Esophagus squamous epithelium (tissue), 5 donors: ENCODE data around the gene DOCK2. TPM values are rescaled to one million over a fixed set of nuclear protein-coding genes. Genes with fewer than 3 reads are reported as not detected.

ENCODE experiments used
- DNase-seq: peaks from one replicate; lab custom pipeline; 2025; lab: John Stamatoyannopoulos, UW
- H3K27ac ChIP-seq, 4 donors: fragments of 200-600 bp; sonication (generic); one replicate each; pipeline ENCODE4 v1.5.1; 2016 to 2019; ENCODE audit warnings: mild to moderate bottlenecking in 1 of 4
- H3K27me3 ChIP-seq, 4 donors: fragments of 200-600 bp; sonication (generic); 1 replicate in 3 of 4; 2 replicates in 1 of 4; pipeline versions ENCODE4 v1.5.1 to v1.6.0; 2017 to 2021; ENCODE audit warnings: antibody characterized with exemption in 1 of 4
- H3K36me3 ChIP-seq, 3 donors: fragments of 200-600 bp; sonication (generic); one replicate each; pipeline ENCODE4 v1.5.1; 2016 to 2019
- H3K4me1 ChIP-seq, 3 donors: fragments of 200-600 bp; sonication (generic); one replicate each; pipeline ENCODE4 v1.5.1; 2017 to 2019
- H3K4me3 ChIP-seq, 4 donors: fragments of 200-600 bp; sonication (generic); 1 replicate in 3 of 4; 2 replicates in 1 of 4; pipeline ENCODE4 v1.5.1; 2016 to 2019; ENCODE audit warnings: mild to moderate bottlenecking in 2 of 4, moderate library complexity in 1 of 4
- H3K9me3 ChIP-seq, 3 donors: fragments of 200-600 bp; sonication (generic); one replicate each; pipeline ENCODE4 v1.5.1; 2016 to 2019
- POLR2A ChIP-seq, 4 donors: fragments of 450-650 bp; IDR thresholded peaks; one replicate each; pipeline ENCODE4 v1.6.1; 2017; ENCODE audit warnings: antibody characterized with exemption in 4 of 4, mild to moderate bottlenecking in 4 of 4, moderate library complexity in 3 of 4
- WGBS, 2 donors: methylation state at CpG; one replicate each; pipeline ENCODE4 v1.1.5; 2018; 5-methylcytosine and 5-hydroxymethylcytosine counted together
- intact Hi-C: fragments of 100-400 bp; cut with DNase I; formaldehyde crosslinking; loops from one replicate; pipeline ENCODE4 v1.15.0; 2022
- total RNA-seq, 4 donors: library from RNA; depleted of rRNA; stranded (reverse); fragments of >200 nt; gene quantifications; one replicate each; pipeline ENCODE4 v1.1.0, GENCODE V29; 2016
- TF ChIP-seq, protein P1 (sequence below), 6 experiments: fragments of 450-650 bp in 4 of 6; fragments of 200-600 bp in 2 of 6; sonication (generic) in 2 of 6; IDR thresholded peaks; one replicate each; pipeline ENCODE4 v1.5.1; 2016 to 2019; ENCODE audit warnings: antibody characterized with exemption in 6 of 6, mild to moderate bottlenecking in 4 of 6, moderate library complexity in 4 of 6
- donor health status: DM: yes; HTN: yes; CAD: no.

Gene DOCK2
- total RNA-seq, 4 donors from 2014 or later, result 4.1 to 14.5 (median 10.0) TPM

DNA sequence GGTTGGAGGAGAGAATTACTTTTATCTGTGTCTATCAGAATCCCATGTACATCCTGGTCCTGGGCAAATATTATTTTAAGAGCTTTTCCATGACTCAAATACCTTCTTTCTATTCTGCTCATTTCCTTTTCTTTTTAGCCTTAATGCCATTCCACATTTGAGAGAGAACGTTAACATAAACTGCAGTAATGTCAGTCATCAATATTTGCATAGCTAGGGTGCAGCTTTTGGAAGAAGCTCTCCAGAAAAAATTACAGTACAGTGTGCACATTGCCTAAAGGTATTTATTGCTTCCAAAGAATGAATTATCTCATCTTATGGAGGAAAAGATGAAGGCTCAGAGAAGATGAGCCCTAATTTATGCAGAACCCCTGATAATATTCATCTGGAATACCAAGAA lies 284.9 kb downstream of the DOCK2 start:
- no peak for DNase-seq
- no peaks in the 10 kb centered on the region for H3K36me3 ChIP-seq
- no peaks in the 10 kb centered on the region for H3K27me3 ChIP-seq
- TF ChIP-seq, protein P1, sequence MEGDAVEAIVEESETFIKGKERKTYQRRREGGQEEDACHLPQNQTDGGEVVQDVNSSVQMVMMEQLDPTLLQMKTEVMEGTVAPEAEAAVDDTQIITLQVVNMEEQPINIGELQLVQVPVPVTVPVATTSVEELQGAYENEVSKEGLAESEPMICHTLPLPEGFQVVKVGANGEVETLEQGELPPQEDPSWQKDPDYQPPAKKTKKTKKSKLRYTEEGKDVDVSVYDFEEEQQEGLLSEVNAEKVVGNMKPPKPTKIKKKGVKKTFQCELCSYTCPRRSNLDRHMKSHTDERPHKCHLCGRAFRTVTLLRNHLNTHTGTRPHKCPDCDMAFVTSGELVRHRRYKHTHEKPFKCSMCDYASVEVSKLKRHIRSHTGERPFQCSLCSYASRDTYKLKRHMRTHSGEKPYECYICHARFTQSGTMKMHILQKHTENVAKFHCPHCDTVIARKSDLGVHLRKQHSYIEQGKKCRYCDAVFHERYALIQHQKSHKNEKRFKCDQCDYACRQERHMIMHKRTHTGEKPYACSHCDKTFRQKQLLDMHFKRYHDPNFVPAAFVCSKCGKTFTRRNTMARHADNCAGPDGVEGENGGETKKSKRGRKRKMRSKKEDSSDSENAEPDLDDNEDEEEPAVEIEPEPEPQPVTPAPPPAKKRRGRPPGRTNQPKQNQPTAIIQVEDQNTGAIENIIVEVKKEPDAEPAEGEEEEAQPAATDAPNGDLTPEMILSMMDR (IDR thresholded peaks at IDR 0.05), result no peak
- TF ChIP-seq POLR2A (IDR thresholded peaks at IDR 0.05), result no peak
- H3K27ac ChIP-seq, result no peak overlapping the region
- H3K4me1 ChIP-seq, result no peaks in the 10 kb centered on the region
- no peak overlapping the region for H3K4me3 ChIP-seq
- H3K9me3 ChIP-seq, result no peaks in the 10 kb centered on the region
- WGBS, 2 donors, result 20 to 30% methylated on average over 1 of the region's 1 CpG
- intact Hi-C loops, result no loop called here

DNA sequence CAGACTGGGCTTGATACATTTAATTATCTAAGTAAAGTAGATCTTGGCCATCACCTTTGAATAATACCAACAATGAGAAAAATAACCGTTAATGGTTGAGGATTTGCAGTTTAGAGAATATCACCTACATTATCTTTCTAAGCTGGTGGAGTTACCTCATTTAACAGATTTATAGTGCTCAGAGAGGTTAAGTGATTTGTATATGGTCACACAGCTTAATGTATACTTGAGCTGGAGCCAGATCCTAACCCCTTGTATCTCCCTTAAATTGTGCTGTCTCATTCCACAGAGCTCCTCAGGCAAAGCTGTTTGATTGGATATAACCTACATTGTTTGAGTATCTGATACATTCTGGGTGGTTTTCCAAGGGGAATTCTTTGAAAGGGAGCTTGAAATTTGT lies 285.4 kb downstream of the DOCK2 start:
- H3K36me3 ChIP-seq, result no peaks in the 10 kb centered on the region
- no peak for DNase-seq
- no peaks in the 10 kb centered on the region for H3K27me3 ChIP-seq
- no peak for TF ChIP-seq POLR2A (IDR thresholded peaks at IDR 0.05)
- TF ChIP-seq, protein P1 (IDR thresholded peaks at IDR 0.05), result no peak
- WGBS, 2 donors, result 65 to 83% methylated on average over 1 of the region's 1 CpG
- H3K4me3 ChIP-seq, result no peak overlapping the region
- H3K9me3 ChIP-seq, result no peaks in the 10 kb centered on the region
- H3K4me1 ChIP-seq, result no peaks in the 10 kb centered on the region
- no peak overlapping the region for H3K27ac ChIP-seq
- intact Hi-C loops, result no loop called here

DNA sequence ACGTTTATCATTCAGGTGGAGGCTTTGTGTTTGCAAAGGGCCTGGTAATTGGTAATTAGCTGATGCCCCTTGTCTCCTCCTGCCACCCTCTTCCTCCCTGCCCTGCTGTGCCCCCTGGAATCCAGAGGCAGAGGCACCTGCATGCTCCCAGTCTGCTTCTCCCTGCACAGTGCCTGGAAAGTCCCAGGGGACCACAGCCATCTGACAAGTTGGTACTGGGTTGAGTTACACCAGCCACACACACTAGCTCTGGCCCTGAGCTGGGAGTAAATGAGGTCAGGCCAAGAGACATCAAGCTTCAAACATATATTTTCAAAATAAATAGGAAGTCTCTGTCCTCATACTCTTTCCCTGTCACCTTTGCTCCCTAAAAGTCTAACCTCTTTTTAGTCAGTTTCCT lies 286.9 kb downstream of the DOCK2 start:
- H3K27ac ChIP-seq, result no peak overlapping the region
- no peaks in the 10 kb centered on the region for H3K9me3 ChIP-seq
- no peak for DNase-seq
- H3K4me3 ChIP-seq, result no peak overlapping the region
- H3K27me3 ChIP-seq, result no peaks in the 10 kb centered on the region
- H3K4me1 ChIP-seq, result no peaks in the 10 kb centered on the region
- intact Hi-C loops, result no loop called here
- TF ChIP-seq, protein P1 (IDR thresholded peaks at IDR 0.05), result no peak
- TF ChIP-seq POLR2A (IDR thresholded peaks at IDR 0.05), result no peak
- 25 to 64% methylated on average over 1 of the region's 1 CpG for WGBS, 2 donors
- no peaks in the 10 kb centered on the region for H3K36me3 ChIP-seq

DNA sequence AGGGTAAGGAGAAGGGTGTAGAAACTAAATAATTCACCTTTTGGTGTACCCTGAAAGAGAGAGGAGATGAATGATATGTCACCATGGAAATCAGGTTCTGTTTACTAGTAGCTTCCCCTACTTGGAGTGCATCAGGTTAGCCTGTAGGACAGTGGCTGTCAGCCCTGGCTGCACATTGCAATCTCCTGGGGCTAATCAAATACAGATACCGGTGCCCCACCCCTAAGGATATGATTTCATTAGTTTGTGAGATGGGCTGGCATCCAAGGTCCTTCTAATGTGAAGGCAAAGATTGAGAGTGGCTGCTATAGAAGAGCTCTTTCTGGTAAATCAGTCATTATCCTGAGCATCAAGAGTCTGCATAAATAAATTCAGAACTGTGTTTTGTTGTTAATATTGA lies 296.1 kb downstream of the DOCK2 start:
- TF ChIP-seq, protein P1 (IDR thresholded peaks at IDR 0.05), result no peak
- TF ChIP-seq POLR2A (IDR thresholded peaks at IDR 0.05), result no peak
- H3K27ac ChIP-seq, result no peak overlapping the region
- intact Hi-C loops, result no loop called here
- no peak overlapping the region for H3K4me3 ChIP-seq
- no peaks in the 10 kb centered on the region for H3K4me1 ChIP-seq
- no peaks in the 10 kb centered on the region for H3K27me3 ChIP-seq
- no peaks in the 10 kb centered on the region for H3K36me3 ChIP-seq
- WGBS, 2 donors, result 17 to 54% methylated on average over 1 of the region's 1 CpG
- DNase-seq, result no peak
- no peaks in the 10 kb centered on the region for H3K9me3 ChIP-seq

GRCh38 chr5:169933616-169934015 lies 296.5 kb downstream of the DOCK2 start:
- no peak for TF ChIP-seq POLR2A (IDR thresholded peaks at IDR 0.05)
- TF ChIP-seq, protein P1 (IDR thresholded peaks at IDR 0.05), result no peak
- 64 to 71% methylated on average over 7 of the region's 7 CpGs for WGBS, 2 donors
- no peaks in the 10 kb centered on the region for H3K4me1 ChIP-seq
- no peaks in the 10 kb centered on the region for H3K9me3 ChIP-seq
- intact Hi-C loops, result no loop called here
- no peaks in the 10 kb centered on the region for H3K36me3 ChIP-seq
- H3K27me3 ChIP-seq, result no peaks in the 10 kb centered on the region
- DNase-seq, result no peak
- H3K27ac ChIP-seq, result no peak overlapping the region
- H3K4me3 ChIP-seq, result no peak overlapping the region
